Neural progenitor cell (in vitro differentiated cells): ENCODE measurements around the gene MKI67. TPM values are rescaled to one million over a fixed set of nuclear protein-coding genes. Genes with fewer than 3 reads are reported as not detected.
"Not testable (repeated sequence)": the region's sequence is repeated elsewhere in the genome, so short reads cannot be mapped to it uniquely, and the experiment has no call there.

ENCODE experiments used
- DNase-seq: peaks from one replicate; pipeline ENCODE4 v3.0.0-alpha.2; 2016; ENCODE audit warnings: low spot score
- H2AFZ ChIP-seq: fragments of 200-600 bp; sonication (generic); replicated peaks from 2 replicates; pipeline ENCODE4 v1.6.1; 2016; ENCODE audit warnings: antibody characterized with exemption
- H3F3A ChIP-seq: fragments of 200-600 bp; sonication (generic); 2 replicates; pipeline ENCODE4 v1.6.1; 2016; ENCODE audit warnings: antibody characterized with exemption, low read depth
- H3K27ac ChIP-seq: fragments of 200-600 bp; sonication (generic); 2 replicates; pipeline ENCODE4 v1.5.1; 2016; ENCODE audit warnings: mild to moderate bottlenecking
- H3K27me3 ChIP-seq: fragments of 200-600 bp; sonication (generic); 2 replicates; pipeline ENCODE4 v1.6.1; 2016; ENCODE audit warnings: mild to moderate bottlenecking, moderate library complexity
- H3K36me3 ChIP-seq: fragments of 200-600 bp; sonication (generic); 2 replicates; pipeline ENCODE4 v1.5.1; 2016
- H3K4me1 ChIP-seq: fragments of 200-600 bp; sonication (generic); 2 replicates; pipeline ENCODE4 v1.6.1; 2016; ENCODE audit warnings: mixed run types
- H3K4me2 ChIP-seq: fragments of 200-600 bp; sonication (generic); 2 replicates; pipeline ENCODE4 v1.6.1; 2016
- H3K4me3 ChIP-seq: fragments of 200-600 bp; sonication (generic); 2 replicates; pipeline ENCODE4 v1.5.1; 2016
- H3K79me2 ChIP-seq: fragments of 200-600 bp; sonication (generic); 2 replicates; pipeline ENCODE4 v1.6.1; 2016; ENCODE audit warnings: low read depth
- H3K9ac ChIP-seq: fragments of 200-600 bp; sonication (generic); 2 replicates; pipeline ENCODE4 v1.6.1; 2016
- H3K9me3 ChIP-seq: fragments of 200-600 bp; sonication (generic); 2 replicates; pipeline ENCODE4 v1.5.1; 2016; ENCODE audit warnings: low read depth
- H4K20me1 ChIP-seq: fragments of 200-600 bp; sonication (generic); 2 replicates; pipeline ENCODE4 v1.6.1; 2016; ENCODE audit warnings: low read depth
- H3K27ac Mint-ChIP-seq: 3 replicates; pipeline ENCODE4 v1.8.0; 2021; ENCODE audit warnings: mixed read lengths
- H3K27me3 Mint-ChIP-seq: 2 replicates; pipeline ENCODE4 v1.8.0; 2022; ENCODE audit warnings: low read depth, mild to moderate bottlenecking, inconsistent platforms, moderate library complexity, mixed read lengths; ENCODE audit not compliant: insufficient read depth
- H3K36me3 Mint-ChIP-seq: 3 replicates; pipeline ENCODE4 v1.8.0; 2021; ENCODE audit warnings: mixed read lengths
- H3K4me1 Mint-ChIP-seq: 3 replicates; pipeline ENCODE4 v1.8.0; 2021; ENCODE audit warnings: mixed read lengths
- H3K4me3 Mint-ChIP-seq: 3 replicates; pipeline ENCODE4 v1.8.0; 2021; ENCODE audit warnings: mild to moderate bottlenecking, moderate library complexity, mixed read lengths
- H3K9me3 Mint-ChIP-seq: 3 replicates; pipeline ENCODE4 v1.8.0; 2020; ENCODE audit warnings: mixed read lengths
- CTCF ChIP-seq: fragments of 200-600 bp; sonication (generic); IDR thresholded peaks from 2 replicates; pipeline ENCODE4 v1.5.1; 2017; ENCODE audit warnings: antibody characterized with exemption, mild to moderate bottlenecking
- EZH2 ChIP-seq: fragments of 200-600 bp; sonication (generic); IDR thresholded peaks from 2 replicates; pipeline ENCODE4 v1.6.1; 2017; ENCODE audit warnings: antibody characterized with exemption, mild to moderate bottlenecking, moderate library complexity
- EZH2phosphoT487 ChIP-seq: fragments of 200-600 bp; sonication (generic); IDR thresholded peaks from 2 replicates; pipeline ENCODE4 v1.6.1; 2017; ENCODE audit warnings: antibody characterized with exemption
- total RNA-seq: library from RNA; depleted of rRNA; stranded (reverse); fragments of >200 nt; gene quantifications from 2 replicates; pipeline ENCODE4 v1.2.3, GENCODE V29; 2015; ENCODE audit warnings: low replicate concordance

MKI67 gene
- total RNA-seq, 1 donor from 2014 or later, result 65.8 TPM

DNA sequence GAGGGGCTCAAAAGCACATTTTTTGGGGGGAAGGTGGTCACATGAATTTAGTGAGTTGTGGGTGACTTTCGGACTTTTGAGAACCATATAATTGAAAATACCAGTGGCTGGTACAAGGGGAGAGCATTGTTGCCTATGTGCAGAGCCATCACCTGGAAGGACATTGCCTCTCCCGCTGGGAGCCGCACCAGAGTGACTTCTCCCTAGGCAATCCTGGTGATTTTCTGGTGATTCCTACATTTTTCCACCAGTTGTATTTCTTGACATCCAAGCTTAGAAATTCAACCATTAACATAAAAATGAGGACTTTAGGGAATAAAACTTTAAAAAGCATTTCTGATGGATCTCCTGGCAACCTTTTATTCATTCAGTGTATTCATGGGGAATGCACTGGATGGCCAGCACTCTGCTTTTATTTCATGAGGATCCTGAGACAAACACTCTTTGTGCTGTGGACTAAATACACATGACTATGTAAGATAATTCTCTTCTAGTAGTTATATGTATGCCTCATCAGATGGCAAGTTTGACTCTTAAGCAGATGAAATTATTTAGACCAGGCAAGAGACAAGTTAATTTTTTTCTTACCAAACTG, 41.8 kb upstream of the MKI67 start:
- Histone ChIP-seq H4K20me1 (no peaks in the 10 kb centered on the region), H3K4me1 (peaks cover 12% of the 10 kb centered on the region), H3K9me3 (no peaks in the 10 kb centered on the region), H3K79me2 (no peaks in the 10 kb centered on the region), H3K9ac (no peak overlapping the region), H3K27ac (no peak overlapping the region), H3K4me3 (no peak overlapping the region), H3K4me2 (no peak overlapping the region), H2AFZ (no peak overlapping the region), H3K27me3 (no peaks in the 10 kb centered on the region), H3K36me3 (no peaks in the 10 kb centered on the region), H3F3A (no peaks in the 10 kb centered on the region)
- no peak overlapping the region for H3K27ac Mint-ChIP-seq
- H3K36me3 Mint-ChIP-seq, result no peaks in the 10 kb centered on the region
- no peak for TF ChIP-seq EZH2
- TF ChIP-seq CTCF, result no peak
- no peak for TF ChIP-seq EZH2phosphoT487
- H3K4me3 Mint-ChIP-seq, result no peak overlapping the region
- H3K4me1 Mint-ChIP-seq, result peaks cover 11% of the 10 kb centered on the region
- H3K27me3 Mint-ChIP-seq, result no peaks in the 10 kb centered on the region
- peaks cover 11% of the 10 kb centered on the region for H3K9me3 Mint-ChIP-seq
- no peak for DNase-seq

- H3K27me3 ChIP-seq, H3K4me3 ChIP-seq, H3K27ac ChIP-seq, H2AFZ ChIP-seq, H3K36me3 ChIP-seq, H4K20me1 ChIP-seq, H3K9ac ChIP-seq, H3K9me3 ChIP-seq, H3K27me3 Mint-ChIP-seq, H3K9me3 Mint-ChIP-seq, H3K36me3 Mint-ChIP-seq, H3K4me2 ChIP-seq, H3K27ac Mint-ChIP-seq, H3K4me3 Mint-ChIP-seq, DNase-seq, H3K79me2 ChIP-seq, H3F3A ChIP-seq: not testable (repeated sequence)
- H3K4me1 ChIP-seq, result peaks cover 12% of the 10 kb centered on the region
- H3K4me1 Mint-ChIP-seq, result peaks cover 11% of the 10 kb centered on the region
Observed at GRCh38 chr10:128167123-128167522, 40.9 kb upstream of the MKI67 start.

GRCh38 chr10:128166151-128166550, 39.9 kb upstream of the MKI67 start:
- Histone ChIP-seq H3K79me2 (no peaks in the 10 kb centered on the region), H3K4me1 (peaks cover 12% of the 10 kb centered on the region), H3K9me3 (no peaks in the 10 kb centered on the region), H3K9ac (no peak overlapping the region), H3K27me3 (no peaks in the 10 kb centered on the region), H3F3A (no peaks in the 10 kb centered on the region), H3K4me2 (no peak overlapping the region), H4K20me1 (no peaks in the 10 kb centered on the region), H3K36me3 (no peaks in the 10 kb centered on the region), H3K4me3 (no peak overlapping the region), H3K27ac (no peak overlapping the region), H2AFZ (no peak overlapping the region)
- TF ChIP-seq CTCF (no peak), EZH2phosphoT487 (no peak), EZH2 (no peak)
- H3K9me3 Mint-ChIP-seq, result peaks cover 3% of the 10 kb centered on the region
- H3K27me3 Mint-ChIP-seq, result no peaks in the 10 kb centered on the region
- no peak overlapping the region for H3K4me3 Mint-ChIP-seq
- H3K4me1 Mint-ChIP-seq, result peaks cover 11% of the 10 kb centered on the region
- no peaks in the 10 kb centered on the region for H3K36me3 Mint-ChIP-seq
- no peak overlapping the region for H3K27ac Mint-ChIP-seq
- no peak for DNase-seq

DNA sequence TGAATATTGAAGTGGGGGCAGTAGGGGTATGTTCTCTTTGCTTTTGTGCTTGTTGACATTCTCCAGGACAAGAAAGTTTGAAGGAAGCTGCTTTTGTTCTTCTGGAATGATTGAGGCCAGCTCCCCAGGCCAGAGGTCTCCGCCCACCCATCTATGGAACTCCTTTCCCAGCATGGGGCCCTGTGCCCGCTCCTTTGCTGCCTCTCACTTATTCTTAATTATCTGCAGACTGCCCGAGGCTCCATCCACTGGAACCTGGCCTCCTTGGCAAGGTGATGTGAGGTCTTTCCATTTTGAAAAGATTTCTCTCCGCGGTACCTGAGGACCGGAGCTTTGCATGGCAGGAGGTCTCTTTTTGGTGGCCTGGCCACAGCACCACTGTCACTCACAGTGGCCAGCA, 39.3 kb upstream of the MKI67 start:
- no peak overlapping the region for H3K27ac ChIP-seq
- no peaks in the 10 kb centered on the region for H4K20me1 ChIP-seq
- H3K4me3 ChIP-seq, result no peak overlapping the region
- no peaks in the 10 kb centered on the region for H3K27me3 ChIP-seq
- H3K9me3 ChIP-seq, result no peaks in the 10 kb centered on the region
- no peak overlapping the region for H3K27ac Mint-ChIP-seq
- H3K4me1 Mint-ChIP-seq, result peaks cover 11% of the 10 kb centered on the region
- H3F3A ChIP-seq, result no peaks in the 10 kb centered on the region
- H3K9ac ChIP-seq, result no peak overlapping the region
- H3K79me2 ChIP-seq, result no peaks in the 10 kb centered on the region
- no peaks in the 10 kb centered on the region for H3K36me3 Mint-ChIP-seq
- H3K27me3 Mint-ChIP-seq, result no peaks in the 10 kb centered on the region
- H3K4me3 Mint-ChIP-seq, result no peak overlapping the region
- H2AFZ ChIP-seq, result no peak overlapping the region
- no peaks in the 10 kb centered on the region for H3K36me3 ChIP-seq
- no peak for DNase-seq
- TF ChIP-seq EZH2 (no peak), CTCF (no peak), EZH2phosphoT487 (no peak)
- H3K4me2 ChIP-seq, result peak overlapping the region; percentile 61
- no peaks in the 10 kb centered on the region for H3K9me3 Mint-ChIP-seq
- peaks cover 12% of the 10 kb centered on the region for H3K4me1 ChIP-seq
